NCI-H187 (cell line): ENCODE results near the gene LAMC2.
"Not testable (repeated sequence)": the region's sequence is repeated elsewhere in the genome, so short reads cannot be mapped to it uniquely, and the experiment has no call there.

Experiments used
- DNase-seq, 2 experiments: peaks; one replicate each; lab custom pipeline; 2025; lab: John Stamatoyannopoulos, UW

The LAMC2 gene

DNA sequence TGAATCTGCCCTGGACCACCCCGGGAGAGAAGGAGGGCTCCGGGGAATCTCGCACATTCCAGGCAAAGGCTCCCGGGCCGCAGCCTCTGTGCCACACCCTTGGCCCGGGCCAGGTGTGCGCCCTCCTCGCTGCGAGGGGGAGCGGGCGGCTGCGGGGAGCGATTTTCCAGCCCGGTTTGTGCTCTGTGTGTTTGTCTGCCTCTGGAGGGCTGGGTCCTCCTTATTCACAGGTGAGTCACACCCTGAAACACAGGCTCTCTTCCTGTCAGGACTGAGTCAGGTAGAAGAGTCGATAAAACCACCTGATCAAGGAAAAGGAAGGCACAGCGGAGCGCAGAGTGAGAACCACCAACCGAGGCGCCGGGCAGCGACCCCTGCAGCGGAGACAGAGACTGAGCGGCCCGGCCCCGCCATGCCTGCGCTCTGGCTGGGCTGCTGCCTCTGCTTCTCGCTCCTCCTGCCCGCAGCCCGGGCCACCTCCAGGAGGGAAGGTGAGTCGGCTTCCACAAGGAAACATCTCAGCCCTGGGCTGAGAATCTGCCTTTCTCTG lies at the start of gene LAMC2:
Gene LAMC2, plus strand, starts transcription at position 324 of the 550 bp plus-strand sequence. Its CDS starts 89 bp downstream, at position 413.
- DNase-seq: peak; percentile 13 to 20

DNA sequence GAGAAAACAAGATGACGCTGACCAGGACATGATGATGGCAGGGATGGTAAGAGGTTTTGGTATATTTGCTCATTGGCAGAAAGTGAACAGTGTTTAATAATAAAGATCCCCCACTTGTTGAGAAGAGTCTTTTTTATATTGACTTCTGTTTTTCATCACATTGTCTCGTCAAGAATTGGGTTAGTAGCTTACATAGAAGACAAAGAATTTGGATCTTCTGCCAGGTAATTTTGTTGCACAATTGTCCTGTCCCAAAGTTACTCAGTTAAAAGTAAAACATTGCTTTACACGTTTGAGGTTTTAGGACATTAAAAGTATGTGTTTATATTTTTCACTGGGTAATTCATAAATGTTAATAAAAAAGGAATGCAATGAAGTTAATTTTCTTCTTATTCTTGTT lies 48.3 kb upstream of the LAMC2 start:
- no peak for DNase-seq

GRCh38 chr1:183138301-183138700 lies 47.8 kb upstream of the LAMC2 start:
- DNase-seq: no peak

DNA sequence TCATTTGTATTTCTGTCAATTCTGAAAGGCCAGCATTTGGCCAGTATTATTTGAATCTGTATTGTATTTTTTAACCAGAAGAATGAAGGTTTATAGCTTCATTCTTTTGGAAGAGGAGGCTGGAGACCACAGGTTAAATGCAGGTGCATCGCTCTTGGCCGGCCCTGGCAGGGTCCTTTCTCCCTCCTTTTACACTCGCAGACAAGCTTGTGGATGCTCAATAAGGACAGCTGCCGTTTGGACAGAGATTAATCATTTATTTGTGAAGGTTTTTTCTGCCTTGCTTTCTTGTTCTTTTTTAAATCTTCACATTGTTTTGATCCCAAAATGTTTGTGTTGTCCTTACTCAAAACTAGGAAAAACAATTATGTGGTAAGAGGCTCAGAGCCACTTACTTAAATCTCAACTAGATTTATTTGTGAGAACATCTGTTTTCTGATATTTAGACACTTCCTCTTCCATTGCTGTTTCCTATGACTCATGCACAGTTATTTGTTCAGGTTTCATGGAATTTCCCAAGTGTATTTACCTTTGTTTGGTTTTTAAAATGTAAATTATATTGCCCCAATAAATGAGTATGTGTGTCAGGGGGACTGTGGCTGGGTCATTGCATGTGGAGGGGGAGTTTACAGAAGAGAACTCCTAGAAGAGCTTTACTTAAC lies 46.7 kb upstream of the LAMC2 start:
- DNase-seq: no peak

GRCh38 chr1:183140633-183141032 lies 45.4 kb upstream of the LAMC2 start:
- DNase-seq: no peak

- DNase-seq: no peak
Observed at GRCh38 chr1:183142171-183142570, 43.9 kb upstream of the LAMC2 start.

- no peak for DNase-seq
Observed at GRCh38 chr1:183143576-183144315, 42.3 kb upstream of the LAMC2 start.

GRCh38 chr1:183144752-183145151 lies 41.3 kb upstream of the LAMC2 start:
- DNase-seq: no peak

DNA sequence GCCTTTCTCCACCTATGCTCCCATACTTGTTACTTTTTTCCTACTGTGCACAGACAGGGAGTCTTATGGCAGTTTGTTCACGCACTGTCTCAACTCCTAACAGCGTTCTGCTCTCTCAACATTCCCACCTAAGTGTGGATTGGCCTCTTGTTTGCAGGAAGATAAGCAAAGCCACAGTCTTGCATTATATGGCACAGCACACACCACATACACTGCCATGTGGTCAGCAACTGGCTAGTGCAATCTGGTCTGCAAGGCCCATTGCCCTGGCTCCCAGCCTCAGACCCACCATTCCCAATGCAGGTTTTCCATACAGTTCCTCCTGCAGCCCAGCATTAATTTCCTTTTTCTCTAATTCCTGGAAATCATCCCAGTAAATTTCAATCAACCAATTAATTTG lies 38.3 kb upstream of the LAMC2 start:
- no peak for DNase-seq

GRCh38 chr1:183148599-183148998 lies 37.5 kb upstream of the LAMC2 start:
- no peak for DNase-seq

DNA sequence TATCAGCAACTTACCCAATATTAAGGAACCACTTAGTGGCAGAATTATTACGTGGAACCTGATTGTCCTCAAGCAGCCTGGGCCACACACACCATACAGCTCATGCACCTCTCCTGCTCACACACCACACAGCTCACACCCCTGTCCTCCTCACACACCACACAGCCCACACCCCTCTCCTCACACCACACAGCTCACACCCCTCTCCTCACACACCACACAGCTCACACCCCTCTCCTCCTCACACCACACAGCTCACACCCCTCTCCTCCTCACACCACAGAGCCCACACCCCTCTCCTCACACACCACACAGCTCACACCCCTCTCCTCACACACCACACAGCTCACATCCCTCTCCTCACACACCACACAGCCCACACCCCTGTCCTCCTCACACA lies 36.8 kb upstream of the LAMC2 start:
- no peak for DNase-seq

- DNase-seq: not testable (repeated sequence)
Observed at GRCh38 chr1:183150032-183150431, 36.0 kb upstream of the LAMC2 start.

- no peak for DNase-seq
Observed at GRCh38 chr1:183150445-183150844, 35.6 kb upstream of the LAMC2 start.

- DNase-seq: no peak
Observed at GRCh38 chr1:183152180-183152579, 33.9 kb upstream of the LAMC2 start.

DNA sequence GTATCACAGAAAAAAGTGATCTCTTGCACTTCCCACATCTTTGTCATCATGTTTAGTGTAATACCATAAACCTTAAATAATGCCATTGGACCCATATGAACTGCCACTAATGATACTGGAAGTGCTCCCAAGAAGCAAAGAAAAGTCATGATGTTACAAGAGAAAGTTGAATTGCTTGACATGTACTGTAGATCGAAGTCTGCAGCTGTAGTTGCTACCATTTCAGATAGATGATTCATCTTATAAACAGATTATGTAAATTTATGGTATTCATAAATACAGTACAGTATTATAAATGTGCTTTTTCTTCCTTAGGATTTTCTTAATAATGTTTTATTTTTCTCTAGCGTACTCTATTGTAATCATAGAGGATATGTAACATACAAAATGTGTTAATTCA lies 30.1 kb upstream of the LAMC2 start:
- DNase-seq: no peak

- DNase-seq: no peak
Observed at GRCh38 chr1:183159960-183160359, 26.1 kb upstream of the LAMC2 start.

GRCh38 chr1:183161391-183161790 lies 24.7 kb upstream of the LAMC2 start:
- no peak for DNase-seq

DNA sequence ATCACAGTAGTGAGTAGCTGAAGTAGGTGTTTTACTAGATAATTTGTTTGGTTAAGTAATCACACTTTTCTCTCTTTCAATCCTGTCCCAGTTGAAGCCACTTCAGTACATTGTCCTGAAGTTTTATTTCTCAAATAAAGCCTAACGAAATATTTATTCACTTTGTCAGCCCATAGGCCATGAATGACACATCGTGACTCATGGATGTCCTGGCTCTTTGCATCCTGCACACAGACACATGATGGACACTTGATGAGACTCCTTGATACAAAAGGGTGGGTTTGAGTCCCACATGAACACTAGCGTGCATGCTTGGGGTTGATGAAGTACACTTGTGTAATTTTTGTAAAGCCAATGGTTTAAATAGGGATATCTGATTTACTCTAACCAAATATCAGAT lies 22.7 kb upstream of the LAMC2 start:
- no peak for DNase-seq

DNA sequence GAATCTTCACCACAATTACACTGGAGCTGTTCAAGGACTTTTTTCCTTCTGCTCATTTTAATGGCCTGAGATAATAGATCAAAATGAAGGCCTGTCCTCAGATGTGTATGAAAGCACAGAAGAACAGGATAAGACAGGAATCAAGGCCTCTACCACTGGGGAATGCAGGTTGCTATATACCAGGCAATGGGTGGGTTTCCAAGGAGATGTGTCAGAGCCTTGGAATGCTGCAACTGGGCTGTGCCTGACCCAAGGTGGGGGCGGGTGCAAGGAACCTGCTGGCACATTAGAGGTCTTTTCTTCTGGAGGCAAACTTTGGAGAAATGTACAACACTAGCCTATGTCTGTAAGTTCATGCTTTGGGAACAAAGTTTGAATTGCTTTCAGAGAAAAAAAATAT lies 21.7 kb upstream of the LAMC2 start:
- no peak for DNase-seq

DNA sequence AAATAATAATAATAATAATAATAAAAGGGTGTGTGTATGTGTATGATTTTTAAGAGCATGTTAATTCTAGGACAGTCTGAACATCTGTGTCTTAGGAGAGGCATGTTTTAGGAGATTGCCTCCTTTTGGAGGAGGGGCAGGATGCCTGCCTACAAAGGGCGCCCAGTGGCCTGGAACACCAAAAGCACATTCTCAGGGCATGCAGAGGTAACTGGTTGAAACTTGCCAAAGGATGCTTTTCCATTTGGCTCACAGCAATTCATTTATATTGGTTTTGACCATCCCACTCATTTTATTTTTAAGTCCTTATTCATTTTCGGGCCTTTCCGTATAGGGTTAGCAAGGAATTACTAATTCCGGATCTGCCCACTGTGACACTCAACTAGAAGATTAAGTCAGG lies 21.1 kb upstream of the LAMC2 start:
- DNase-seq: no peak

DNA sequence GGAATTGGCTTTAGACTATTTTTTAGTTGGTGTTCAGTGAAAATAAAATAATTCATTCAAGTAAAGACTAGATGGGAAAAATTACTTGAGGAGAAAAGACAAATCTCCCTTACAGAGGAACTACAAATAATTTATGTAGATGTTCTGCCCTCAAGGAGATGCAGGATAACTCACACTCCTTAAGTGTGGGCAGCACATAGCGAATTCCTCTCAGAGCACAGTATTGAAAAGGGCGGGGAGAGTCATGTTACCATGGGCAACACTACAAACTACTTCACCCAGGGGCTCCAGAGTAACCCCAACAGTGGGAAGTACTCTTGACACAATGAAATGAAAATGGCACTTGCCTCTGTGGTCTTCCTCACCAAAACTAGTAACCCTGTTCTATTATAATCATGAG lies 20.6 kb upstream of the LAMC2 start:
- no peak for DNase-seq

- no peak for DNase-seq
Observed at GRCh38 chr1:183166454-183166853, 19.6 kb upstream of the LAMC2 start.

GRCh38 chr1:183167676-183168075 lies 18.4 kb upstream of the LAMC2 start:
- no peak for DNase-seq
